GM23248 (cell line): ENCODE results near the gene ACE2.

Experiments
- EZH2 ChIP-seq: fragments of 200-600 bp; sonication (generic); IDR thresholded peaks from 2 replicates; pipeline ENCODE4 v1.6.1; 2018; ENCODE audit warnings: antibody characterized with exemption, mild to moderate bottlenecking; ENCODE audit not compliant: insufficient read depth, poor library complexity, severe bottlenecking
- EZH2phosphoT487 ChIP-seq: fragments of 200-600 bp; sonication (generic); IDR thresholded peaks from 2 replicates; pipeline ENCODE4 v1.6.1; 2018; ENCODE audit warnings: antibody characterized with exemption, moderate library complexity, mild to moderate bottlenecking, low read depth; ENCODE audit not compliant: insufficient read depth

DNA sequence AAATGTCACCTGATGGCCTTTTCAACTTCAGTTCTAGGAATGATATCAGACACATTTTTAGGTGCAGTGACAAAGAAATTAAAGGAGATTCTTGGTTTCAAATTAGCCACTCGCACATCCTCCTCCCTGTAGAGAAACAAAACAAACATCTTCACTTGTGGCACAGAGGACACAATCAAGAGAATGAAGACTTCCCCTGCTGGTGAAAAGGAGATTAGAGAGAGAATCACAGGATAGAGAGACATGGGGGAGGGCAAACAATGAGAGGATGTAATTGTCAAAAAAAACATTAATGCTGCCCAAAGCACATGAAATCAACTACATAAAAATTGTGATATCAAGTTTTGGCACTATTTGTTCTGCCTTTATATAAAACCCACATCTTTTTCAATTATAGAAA lies 34.5 kb downstream of the ACE2 start:
- TF ChIP-seq EZH2 (no peak), EZH2phosphoT487 (no peak)
